IMR-90 (cell line): ENCODE data around the gene SLC19A1. TPM values are rescaled to one million over a fixed set of nuclear protein-coding genes. Genes with fewer than 3 reads are reported as not detected.

Source experiments
- ATAC-seq: fragments of 200-7000 bp; cut with Tn5 transposase; 2 replicates; pipeline ENCODE4 v1.9.1; 2020; ENCODE audit warnings: low read depth, mild to moderate bottlenecking, moderate library complexity
- BruUV-seq: library from RNA; stranded (reverse); fragments of 400-500 nt; replicated peaks from 2 replicates; lab custom pipeline; 2021; lab: Mats Ljungman, UMichigan
- CTCF ChIA-PET: fragments of 300-600 bp; formaldehyde crosslinking; extraction: SDS; loops from one replicate; lab custom pipeline; 2021; ENCODE audit warnings: antibody characterized with exemption; lab: Yijun Ruan, JAX
- POLR2A ChIA-PET: fragments of 300-600 bp; sonication (Branson Sonifier 250); formaldehyde crosslinking; loops from one replicate; lab custom pipeline; 2022; ENCODE audit warnings: antibody characterized with exemption; ENCODE audit not compliant: unreplicated experiment; lab: Charles Lee
- DNase-seq: peaks from one replicate; pipeline ENCODE4 v3.0.0; 2013
- H2AFZ ChIP-seq: replicated peaks from 2 replicates; pipeline ENCODE3; 2013; ENCODE audit warnings: low read length, mild to moderate bottlenecking; ENCODE audit not compliant: poor library complexity
- H2AK5ac ChIP-seq: 2 replicates; pipeline ENCODE4 v1.6.1; 2013; ENCODE audit warnings: low read depth, low read length, inconsistent platforms
- H2AK9ac ChIP-seq: replicated peaks from 2 replicates; pipeline ENCODE3; 2013; ENCODE audit warnings: mild to moderate bottlenecking, low read depth, low read length, moderate library complexity; ENCODE audit not compliant: poor library complexity
- H2BK120ac ChIP-seq: 2 replicates; pipeline ENCODE4 v1.6.1; 2013; ENCODE audit warnings: low read depth, low read length, inconsistent platforms
- H2BK15ac ChIP-seq: 3 replicates; pipeline ENCODE4 v1.6.1; 2013; ENCODE audit warnings: low read depth, low read length, inconsistent platforms
- H2BK20ac ChIP-seq: 2 replicates; pipeline ENCODE4 v1.6.1; 2013; ENCODE audit warnings: low read depth, mild to moderate bottlenecking, inconsistent platforms, low read length, moderate library complexity
- H2BK5ac ChIP-seq: 2 replicates; pipeline ENCODE4 v1.6.1; 2013; ENCODE audit warnings: mild to moderate bottlenecking, low read depth, low read length, inconsistent platforms; ENCODE audit not compliant: poor library complexity, severe bottlenecking
- H3K14ac ChIP-seq: replicated peaks from 2 replicates; pipeline ENCODE4 v1.6.1; 2013; ENCODE audit warnings: low read depth, low read length, inconsistent platforms
- H3K18ac ChIP-seq: 2 replicates; pipeline ENCODE4 v1.6.1; 2013; ENCODE audit warnings: low read depth, low read length, control low read depth
- H3K23ac ChIP-seq: 2 replicates; pipeline ENCODE4 v1.6.1; 2013; ENCODE audit warnings: low read depth, low read length, inconsistent platforms
- H3K27ac ChIP-seq: 2 replicates; pipeline ENCODE4 v1.5.1; 2013; ENCODE audit warnings: mild to moderate bottlenecking, control low read depth, low read length; ENCODE audit not compliant: insufficient read depth
- H3K27me3 ChIP-seq: 2 replicates; pipeline ENCODE4 v1.6.1; 2013; ENCODE audit warnings: low read length; ENCODE audit not compliant: control insufficient read depth, insufficient read depth
- H3K36me3 ChIP-seq: 2 replicates; pipeline ENCODE4 v1.6.1; 2013; ENCODE audit warnings: low read length, mixed read lengths; ENCODE audit not compliant: control insufficient read depth, insufficient read depth
- H3K4ac ChIP-seq: 2 replicates; pipeline ENCODE4 v1.6.1; 2013; ENCODE audit warnings: low read depth, low read length, inconsistent platforms
- H3K4me1 ChIP-seq: 2 replicates; pipeline ENCODE4 v1.6.1; 2013; ENCODE audit warnings: low read length, mixed read lengths; ENCODE audit not compliant: control insufficient read depth, insufficient read depth
- H3K4me2 ChIP-seq: 2 replicates; pipeline ENCODE4 v1.6.1; 2013; ENCODE audit warnings: low read depth, mild to moderate bottlenecking, control low read depth, low read length, moderate library complexity
- H3K4me3 ChIP-seq: 2 replicates; pipeline ENCODE4 v1.5.1; 2013; ENCODE audit warnings: low read depth, mild to moderate bottlenecking, control low read depth, low read length, moderate library complexity; ENCODE audit not compliant: insufficient read depth
- H3K56ac ChIP-seq: 2 replicates; pipeline ENCODE4 v1.6.1; 2013; ENCODE audit warnings: low read length, inconsistent platforms; ENCODE audit not compliant: insufficient read depth; ENCODE audit errors: extremely low read depth
- H3K79me1 ChIP-seq, 2 experiments: 2 replicates each; pipeline ENCODE4 v1.6.1; 2013; ENCODE audit warnings: low read length in 2 of 2, inconsistent platforms in 1 of 2, low read depth in 1 of 2
- H3K9ac ChIP-seq: 2 replicates; pipeline ENCODE4 v1.6.1; 2013; ENCODE audit warnings: low read depth, low read length, control low read depth
- H3K9me1 ChIP-seq: 2 replicates; pipeline ENCODE4 v1.6.1; 2013; ENCODE audit warnings: low read length, inconsistent platforms; ENCODE audit not compliant: insufficient read depth
- H3K9me3 ChIP-seq: 2 replicates; pipeline ENCODE4 v1.6.1; 2013; ENCODE audit warnings: low read length; ENCODE audit not compliant: control insufficient read depth, insufficient read depth
- H4K20me1 ChIP-seq: 2 replicates; pipeline ENCODE4 v1.6.1; 2013; ENCODE audit warnings: low read length, inconsistent platforms; ENCODE audit not compliant: insufficient read depth
- H4K5ac ChIP-seq: 2 replicates; pipeline ENCODE4 v1.6.1; 2013; ENCODE audit warnings: mild to moderate bottlenecking, low read depth, low read length, control low read depth
- H4K8ac ChIP-seq, 2 experiments: 2 replicates each; pipeline ENCODE4 v1.6.1; 2013; ENCODE audit warnings: low read depth in 2 of 2, low read length in 2 of 2, control low read depth in 1 of 2, inconsistent platforms in 1 of 2
- H4K91ac ChIP-seq: 2 replicates; pipeline ENCODE4 v1.6.1; 2013; ENCODE audit warnings: low read depth, low read length, inconsistent platforms; ENCODE audit not compliant: insufficient read depth
- CEBPB ChIP-seq: IDR thresholded peaks from 2 replicates; pipeline ENCODE4 v1.6.1; 2012; ENCODE audit warnings: low read depth, low read length, improper control_type of control experiment
- CHD1 ChIP-seq: IDR thresholded peaks from 2 replicates; pipeline ENCODE4 v1.6.1; 2012; ENCODE audit warnings: low read depth, low read length, improper control_type of control experiment
- ELK1 ChIP-seq: fragments of 150-350 bp; IDR thresholded peaks from 2 replicates; pipeline ENCODE4 v1.6.1; 2016; ENCODE audit warnings: low read depth, mild to moderate bottlenecking, low read length, moderate library complexity, borderline replicate concordance
- FOS ChIP-seq: fragments of 150-350 bp; IDR thresholded peaks from 2 replicates; pipeline ENCODE4 v1.6.1; 2016; ENCODE audit warnings: low read depth, low read length
- MAZ ChIP-seq: IDR thresholded peaks from 2 replicates; pipeline ENCODE4 v1.6.1; 2012; ENCODE audit warnings: low read depth, mild to moderate bottlenecking, low read length, improper control_type of control experiment, moderate library complexity, borderline replicate concordance
- MXI1 ChIP-seq: IDR thresholded peaks from 2 replicates; pipeline ENCODE4 v1.6.1; 2012; ENCODE audit warnings: low read depth, mild to moderate bottlenecking, low read length, moderate library complexity, borderline replicate concordance
- NFE2L2 ChIP-seq: fragments of 150-350 bp; IDR thresholded peaks from 2 replicates; pipeline ENCODE4 v1.6.1; 2016; ENCODE audit warnings: low read depth, mild to moderate bottlenecking, low read length
- POLR2A ChIP-seq: IDR thresholded peaks from 2 replicates; pipeline ENCODE4 v1.6.1; 2012; ENCODE audit warnings: mild to moderate bottlenecking, low read depth, low read length
- RCOR1 ChIP-seq: IDR thresholded peaks from 2 replicates; pipeline ENCODE4 v1.6.1; 2012; ENCODE audit warnings: mild to moderate bottlenecking, low read length, improper control_type of control experiment; ENCODE audit not compliant: insufficient replicate concordance
- RFX5 ChIP-seq: IDR thresholded peaks from 2 replicates; pipeline ENCODE4 v1.8.0; 2012; ENCODE audit warnings: low read depth, mild to moderate bottlenecking, low read length, moderate library complexity
- SMC3 ChIP-seq: fragments of 150-350 bp; IDR thresholded peaks from 2 replicates; pipeline ENCODE4 v1.6.1; 2016; ENCODE audit warnings: low read depth, mild to moderate bottlenecking, antibody characterized with exemption, low read length, moderate library complexity
- USF2 ChIP-seq: fragments of 150-350 bp; IDR thresholded peaks from 2 replicates; pipeline ENCODE4 v1.6.1; 2017; ENCODE audit warnings: mild to moderate bottlenecking, antibody characterized with exemption, low read length, low read depth
- WGBS, 2 experiments: methylation state at CpG; one replicate each; pipeline versions ENCODE4 v1.1.5 to v1.1.7; 2013; ENCODE audit warnings: missing lambda C conversion rate in 2 of 2; ENCODE audit not compliant: insufficient read length in 1 of 2; ENCODE audit errors: extremely low coverage in 2 of 2; 5-methylcytosine and 5-hydroxymethylcytosine counted together
- dilution Hi-C: fragments of 300-500 bp; cut with HindIII; formaldehyde crosslinking; loops from one replicate; pipeline ENCODE4 v1.14.3; 2018; ENCODE audit warnings: low sequenced_read_pairs; ENCODE audit not compliant: unreplicated experiment
- in situ Hi-C: fragments of 300-500 bp; cut with MboI; formaldehyde crosslinking; loops from 3 replicates; pipeline ENCODE4 v1.14.3; 2019; ENCODE audit warnings: low sequenced_read_pairs, inconsistent platforms, mixed read lengths
- intact Hi-C: fragments of 100-400 bp; cut with micrococcal nuclease; formaldehyde crosslinking; loops from 2 replicates; pipeline ENCODE4 v1.10.0; 2022
- polyA plus RNA-seq, 3 experiments: library from polyadenylated mRNA; depleted of rRNA; stranded (reverse); fragments of >200 nt; gene quantifications; 2 replicates each; pipeline ENCODE4 v1.2.3, GENCODE V29; 2012; ENCODE audit warnings: low replicate concordance in 1 of 3
- total RNA-seq: library from RNA; depleted of rRNA; stranded (reverse); fragments of >200 nt; gene quantifications from 2 replicates; pipeline ENCODE4 v1.2.3, GENCODE V29; 2012

SLC19A1 gene
- total and polyA plus RNA-seq, 2 of the 4 experiments (the other 2 are of a cell fraction), result 2.2 to 16.2 TPM

GRCh38 chr21:45499201-45499750 is 43.0 kb downstream of the SLC19A1 start:
- Histone ChIP-seq H3K9me3 (no peaks in the 10 kb centered on the region), H4K20me1 (no peaks in the 10 kb centered on the region), H3K27ac (no peak overlapping the region), H3K79me1 (peaks cover 0 to 8% of the 10 kb centered on the region in 2 experiments; a peak in 1 of 4 replicates), H3K56ac (no peak overlapping the region), H4K5ac (no peak overlapping the region), H2BK15ac (no peak overlapping the region), H2BK20ac (no peak overlapping the region), H3K4ac (no peak overlapping the region), H2BK5ac (no peak overlapping the region), H3K23ac (no peak overlapping the region), H3K14ac (no peak overlapping the region), H3K4me3 (no peak overlapping the region), H3K18ac (no peak overlapping the region), H3K9ac (no peak overlapping the region), H2BK120ac (no peak overlapping the region), H4K8ac (no peak overlapping the region), H3K9me1 (peaks cover 6% of the 10 kb centered on the region), H4K91ac (no peak overlapping the region), H2AK5ac (no peak overlapping the region), H3K4me1 (no peaks in the 10 kb centered on the region), H3K27me3 (no peaks in the 10 kb centered on the region), H3K36me3 (peaks cover 58% of the 10 kb centered on the region), H3K4me2 (no peak overlapping the region), H2AK9ac (no peak overlapping the region), H2AFZ (no peak overlapping the region)
- no TSS peak for BruUV-seq
- CTCF ChIA-PET, result no interaction called here
- POLR2A ChIA-PET, result no interaction called here
- TF ChIP-seq SMC3, result no peak
- no peak for TF ChIP-seq POLR2A
- no peak for TF ChIP-seq FOS
- no peak for TF ChIP-seq RCOR1
- TF ChIP-seq MXI1, result no peak
- no peak for TF ChIP-seq MAZ
- no peak for TF ChIP-seq CHD1
- no peak for TF ChIP-seq ELK1
- TF ChIP-seq USF2, result no peak
- no peak for TF ChIP-seq NFE2L2
- no peak for TF ChIP-seq CEBPB
- TF ChIP-seq RFX5, result no peak
- dilution Hi-C loops (no loop called here), in situ Hi-C loops (no loop called here), intact Hi-C loops (no loop called here)
- no peak for ATAC-seq
- no peak for DNase-seq
- WGBS, 2 experiments, result 86% methylated on average over 13 of the region's 25 CpGs; no CpG with 5 or more reads in 1 of the 2 experiments
